Trophoblast cell (in vitro differentiated cells and primary cell): ENCODE data around the gene LAG3.

ENCODE experiments used
- DNase-seq, 2 donors: peaks; one replicate each; pipeline ENCODE4 v3.0.0-alpha.2; 2016
- H2AFZ ChIP-seq: 2 replicates; pipeline ENCODE4 v1.6.1; 2013; ENCODE audit warnings: low read length, moderate library complexity, mild to moderate bottlenecking; ENCODE audit not compliant: insufficient read depth, poor library complexity
- H2AK5ac ChIP-seq: 2 replicates; pipeline ENCODE4 v1.6.1; 2013; ENCODE audit warnings: mild to moderate bottlenecking, low read length
- H2BK120ac ChIP-seq: 2 replicates; pipeline ENCODE4 v1.6.1; 2013; ENCODE audit warnings: low read length, mild to moderate bottlenecking, moderate library complexity; ENCODE audit not compliant: insufficient read depth, poor library complexity
- H2BK12ac ChIP-seq: 2 replicates; pipeline ENCODE4 v1.6.1; 2013; ENCODE audit warnings: mild to moderate bottlenecking, low read length, moderate library complexity
- H2BK5ac ChIP-seq: 2 replicates; pipeline ENCODE4 v1.6.1; 2013; ENCODE audit warnings: low read length, low read depth, moderate library complexity, mild to moderate bottlenecking; ENCODE audit not compliant: poor library complexity
- H3K14ac ChIP-seq: 2 replicates; pipeline ENCODE4 v1.6.1; 2013; ENCODE audit warnings: mild to moderate bottlenecking, low read length
- H3K18ac ChIP-seq: 2 replicates; pipeline ENCODE4 v1.6.1; 2013; ENCODE audit warnings: mild to moderate bottlenecking, low read length
- H3K23ac ChIP-seq: 2 replicates; pipeline ENCODE4 v1.6.1; 2013; ENCODE audit warnings: low read length
- H3K27ac ChIP-seq: 2 replicates; pipeline ENCODE4 v1.5.1; 2013; ENCODE audit warnings: low read depth, mild to moderate bottlenecking, inconsistent platforms, low read length, moderate library complexity
- H3K27me3 ChIP-seq: 2 replicates; pipeline ENCODE4 v1.6.1; 2013; ENCODE audit warnings: inconsistent platforms, mild to moderate bottlenecking, low read length, moderate library complexity; ENCODE audit not compliant: insufficient read depth
- H3K36me3 ChIP-seq, 2 experiments: 1 replicate in 1 of 2; 2 replicates in 1 of 2; pipeline ENCODE4 v1.6.1; 2013; ENCODE audit warnings: low read length in 2 of 2, mild to moderate bottlenecking in 2 of 2, moderate library complexity in 1 of 2; ENCODE audit not compliant: insufficient read depth in 2 of 2, control insufficient read depth in 1 of 2
- H3K4ac ChIP-seq: 2 replicates; pipeline ENCODE4 v1.6.1; 2013; ENCODE audit warnings: low read depth, mild to moderate bottlenecking, low read length, moderate library complexity
- H3K4me1 ChIP-seq, 2 experiments: 1 replicate in 1 of 2; 2 replicates in 1 of 2; pipeline ENCODE4 v1.6.1; 2013; ENCODE audit warnings: low read length in 2 of 2, mild to moderate bottlenecking in 2 of 2, moderate library complexity in 1 of 2; ENCODE audit not compliant: insufficient read depth in 2 of 2, control insufficient read depth in 1 of 2
- H3K4me2 ChIP-seq: 2 replicates; pipeline ENCODE4 v1.6.1; 2013; ENCODE audit warnings: inconsistent platforms, mild to moderate bottlenecking, low read length, moderate library complexity
- H3K4me3 ChIP-seq: 2 replicates; pipeline ENCODE4 v1.5.1; 2013; ENCODE audit warnings: mild to moderate bottlenecking, low read depth, low read length, inconsistent platforms
- H3K79me1 ChIP-seq: one replicate; pipeline ENCODE4 v1.6.1; 2013; ENCODE audit warnings: low read length
- H3K79me2 ChIP-seq: 2 replicates; pipeline ENCODE4 v1.6.1; 2013; ENCODE audit warnings: low read length, mild to moderate bottlenecking; ENCODE audit not compliant: control insufficient read depth, insufficient read depth, poor library complexity
- H3K9ac ChIP-seq: 2 replicates; pipeline ENCODE4 v1.6.1; 2013; ENCODE audit warnings: mild to moderate bottlenecking, low read length
- H3K9me3 ChIP-seq: 2 replicates; pipeline ENCODE4 v1.6.1; 2013; ENCODE audit warnings: low read depth, mild to moderate bottlenecking, control low read depth, inconsistent platforms, low read length; ENCODE audit not compliant: insufficient read depth
- H4K12ac ChIP-seq: 2 replicates; pipeline ENCODE4 v1.6.1; 2013; ENCODE audit warnings: low read depth, mild to moderate bottlenecking, low read length, moderate library complexity
- H4K8ac ChIP-seq: 2 replicates; pipeline ENCODE4 v1.6.1; 2013; ENCODE audit warnings: low read depth, mild to moderate bottlenecking, low read length, moderate library complexity
- H4K91ac ChIP-seq: one replicate; pipeline ENCODE4 v1.6.1; 2013; ENCODE audit warnings: low read depth, mild to moderate bottlenecking, low read length, moderate library complexity
- WGBS: extraction: QIAGEN DNeasy Blood & Tissue Kit; methylation state at CpG from one replicate; pipeline ENCODE4 v1.1.7; 2013; ENCODE audit warnings: missing lambda C conversion rate; ENCODE audit not compliant: insufficient read length, insufficient coverage; ENCODE audit errors: extremely low coverage; 5-methylcytosine and 5-hydroxymethylcytosine counted together

Gene LAG3

DNA sequence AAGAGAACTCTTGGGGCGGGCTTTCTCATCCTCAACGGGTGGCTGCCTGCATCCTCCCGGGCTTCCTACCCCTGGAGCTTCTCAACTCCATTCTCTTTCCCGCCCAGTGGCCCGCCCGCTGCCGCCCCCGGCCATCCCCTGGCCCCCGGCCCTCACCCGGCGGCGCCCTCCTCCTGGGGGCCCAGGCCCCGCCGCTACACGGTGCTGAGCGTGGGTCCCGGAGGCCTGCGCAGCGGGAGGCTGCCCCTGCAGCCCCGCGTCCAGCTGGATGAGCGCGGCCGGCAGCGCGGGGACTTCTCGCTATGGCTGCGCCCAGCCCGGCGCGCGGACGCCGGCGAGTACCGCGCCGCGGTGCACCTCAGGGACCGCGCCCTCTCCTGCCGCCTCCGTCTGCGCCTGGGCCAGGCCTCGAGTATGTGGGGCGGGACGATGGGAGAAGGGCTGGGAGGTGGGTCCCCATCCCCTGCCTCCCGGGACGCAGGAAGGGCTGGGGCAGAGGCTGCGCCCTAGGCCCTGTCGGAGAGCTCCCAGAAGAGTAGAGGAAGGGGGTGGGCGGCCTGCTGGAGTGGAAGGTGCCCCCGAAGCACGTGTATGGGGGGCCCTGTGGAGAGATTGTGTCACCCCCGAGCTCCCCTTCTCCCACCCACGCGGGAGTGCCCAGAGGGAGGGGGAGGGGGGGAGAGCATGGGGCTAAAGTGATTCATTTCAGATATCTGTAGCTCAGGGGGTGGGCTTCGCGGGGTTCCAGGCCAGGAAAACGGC is 1.5 kb downstream of the LAG3 start:
- Histone ChIP-seq H4K8ac (no peak overlapping the region), H2BK120ac (no peak overlapping the region), H3K79me2 (no peaks in the 10 kb centered on the region), H3K14ac (no peak overlapping the region), H2BK12ac (no peak overlapping the region), H3K23ac (no peak overlapping the region), H2AK5ac (no peak overlapping the region), H3K36me3 (peaks cover 27 to 28% of the 10 kb centered on the region in 2 experiments), H4K12ac (no peak overlapping the region), H3K27me3 (peaks cover 19% of the 10 kb centered on the region), H2BK5ac (no peak overlapping the region), H3K4me3 (no peak overlapping the region), H4K91ac (no peak overlapping the region), H3K4me2 (peak overlapping the region; percentile 34), H3K4me1 (peaks cover 5 to 8% of the 10 kb centered on the region in 2 experiments), H3K27ac (no peak overlapping the region), H3K79me1 (no peaks in the 10 kb centered on the region), H3K4ac (no peak overlapping the region), H3K18ac (no peak overlapping the region), H3K9ac (no peak overlapping the region), H3K9me3 (peaks cover 2% of the 10 kb centered on the region), H2AFZ (no peak overlapping the region)
- DNase-seq = no peak
- WGBS = no CpG with 5 or more reads among the region's 60 CpGs

DNA sequence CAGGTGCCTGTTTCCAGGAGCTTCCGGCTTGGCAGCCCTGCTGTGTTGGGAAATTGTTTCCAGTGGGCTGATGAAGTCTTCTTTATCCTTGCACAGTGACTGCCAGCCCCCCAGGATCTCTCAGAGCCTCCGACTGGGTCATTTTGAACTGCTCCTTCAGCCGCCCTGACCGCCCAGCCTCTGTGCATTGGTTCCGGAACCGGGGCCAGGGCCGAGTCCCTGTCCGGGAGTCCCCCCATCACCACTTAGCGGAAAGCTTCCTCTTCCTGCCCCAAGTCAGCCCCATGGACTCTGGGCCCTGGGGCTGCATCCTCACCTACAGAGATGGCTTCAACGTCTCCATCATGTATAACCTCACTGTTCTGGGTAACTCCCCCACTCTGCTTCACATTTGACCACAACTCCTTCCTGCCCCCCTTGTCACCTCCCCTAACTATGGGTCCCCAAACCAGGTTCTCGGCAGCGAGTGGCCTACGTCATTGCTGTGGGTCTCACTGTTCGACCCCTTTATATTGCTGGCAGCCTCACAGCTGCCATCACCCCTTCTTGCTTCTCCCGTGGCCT is 2.3 kb downstream of the LAG3 start:
- no peak overlapping the region for H3K18ac ChIP-seq
- H4K8ac ChIP-seq = no peak overlapping the region
- no peak overlapping the region for H2AK5ac ChIP-seq
- H4K12ac ChIP-seq = no peak overlapping the region
- H2AFZ ChIP-seq = no peak overlapping the region
- H3K9me3 ChIP-seq = peaks cover 2% of the 10 kb centered on the region
- H3K4ac ChIP-seq = no peak overlapping the region
- WGBS = no CpG with 5 or more reads among the region's 15 CpGs
- no peak overlapping the region for H3K27ac ChIP-seq
- no peak for DNase-seq
- peaks cover 19% of the 10 kb centered on the region for H3K27me3 ChIP-seq
- no peaks in the 10 kb centered on the region for H3K79me1 ChIP-seq
- H3K36me3 ChIP-seq = peaks cover 22 to 23% of the 10 kb centered on the region in 2 experiments
- no peak overlapping the region for H3K9ac ChIP-seq
- no peak overlapping the region for H4K91ac ChIP-seq
- H3K4me2 ChIP-seq = no peak overlapping the region
- H3K79me2 ChIP-seq = no peaks in the 10 kb centered on the region
- H2BK120ac ChIP-seq = no peak overlapping the region
- no peak overlapping the region for H3K14ac ChIP-seq
- H3K4me3 ChIP-seq = no peak overlapping the region
- no peak overlapping the region for H2BK5ac ChIP-seq
- no peak overlapping the region for H2BK12ac ChIP-seq
- H3K4me1 ChIP-seq = peaks cover 5 to 7% of the 10 kb centered on the region in 2 experiments
- H3K23ac ChIP-seq = no peak overlapping the region

DNA sequence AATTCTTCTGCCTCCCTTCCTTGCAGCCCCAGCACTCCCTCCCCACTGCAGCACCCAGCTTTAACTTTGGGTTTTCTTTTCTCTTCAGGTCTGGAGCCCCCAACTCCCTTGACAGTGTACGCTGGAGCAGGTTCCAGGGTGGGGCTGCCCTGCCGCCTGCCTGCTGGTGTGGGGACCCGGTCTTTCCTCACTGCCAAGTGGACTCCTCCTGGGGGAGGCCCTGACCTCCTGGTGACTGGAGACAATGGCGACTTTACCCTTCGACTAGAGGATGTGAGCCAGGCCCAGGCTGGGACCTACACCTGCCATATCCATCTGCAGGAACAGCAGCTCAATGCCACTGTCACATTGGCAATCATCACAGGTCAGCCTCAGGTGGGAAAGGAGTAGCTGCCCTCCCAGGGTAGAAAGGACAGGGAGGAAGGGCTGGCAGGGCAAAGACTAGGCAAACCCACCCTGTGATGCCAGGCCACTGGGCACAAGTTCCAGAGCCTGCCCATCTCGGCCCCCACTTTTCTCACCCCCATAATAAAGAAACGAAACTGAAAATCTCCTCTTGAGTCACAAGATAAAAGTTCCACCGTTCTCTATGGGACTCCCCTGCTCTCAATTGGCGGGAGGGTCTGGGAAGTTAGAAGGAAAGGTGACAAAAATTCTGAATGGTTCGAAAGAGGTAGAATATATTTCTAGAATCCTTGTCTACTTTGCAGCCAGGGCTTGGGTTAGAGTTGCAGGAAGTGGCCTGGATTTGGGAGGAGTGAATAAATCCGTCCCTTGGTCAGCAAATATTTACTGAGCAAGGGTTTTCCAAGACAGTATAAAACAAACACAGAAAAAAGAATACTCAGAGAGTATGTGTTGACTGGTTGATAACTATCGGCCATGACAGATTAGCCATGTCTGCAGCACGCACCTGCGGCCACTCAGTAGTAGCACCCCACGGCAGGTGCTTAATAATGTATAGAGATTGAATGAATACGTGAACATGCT is 3.2 kb downstream of the LAG3 start:
- H4K12ac ChIP-seq = no peak overlapping the region
- H3K79me1 ChIP-seq = no peaks in the 10 kb centered on the region
- peaks cover 5 to 7% of the 10 kb centered on the region in 2 experiments for H3K4me1 ChIP-seq
- H4K8ac ChIP-seq = no peak overlapping the region
- H3K9ac ChIP-seq = no peak overlapping the region
- H3K9me3 ChIP-seq = peaks cover 2% of the 10 kb centered on the region
- no peak overlapping the region for H3K4me2 ChIP-seq
- no peak overlapping the region for H2AK5ac ChIP-seq
- H2AFZ ChIP-seq = no peak overlapping the region
- no peak overlapping the region for H3K14ac ChIP-seq
- H3K23ac ChIP-seq = no peak overlapping the region
- DNase-seq = no peak
- H4K91ac ChIP-seq = no peak overlapping the region
- no peak overlapping the region for H3K4me3 ChIP-seq
- no peak overlapping the region for H3K18ac ChIP-seq
- no peak overlapping the region for H2BK12ac ChIP-seq
- H3K27ac ChIP-seq = no peak overlapping the region
- no CpG with 5 or more reads among the region's 16 CpGs for WGBS
- H2BK120ac ChIP-seq = no peak overlapping the region
- H3K79me2 ChIP-seq = no peaks in the 10 kb centered on the region
- no peak overlapping the region for H3K4ac ChIP-seq
- H2BK5ac ChIP-seq = no peak overlapping the region
- H3K36me3 ChIP-seq = peaks cover 13 to 14% of the 10 kb centered on the region in 2 experiments
- peaks cover 19% of the 10 kb centered on the region for H3K27me3 ChIP-seq

DNA sequence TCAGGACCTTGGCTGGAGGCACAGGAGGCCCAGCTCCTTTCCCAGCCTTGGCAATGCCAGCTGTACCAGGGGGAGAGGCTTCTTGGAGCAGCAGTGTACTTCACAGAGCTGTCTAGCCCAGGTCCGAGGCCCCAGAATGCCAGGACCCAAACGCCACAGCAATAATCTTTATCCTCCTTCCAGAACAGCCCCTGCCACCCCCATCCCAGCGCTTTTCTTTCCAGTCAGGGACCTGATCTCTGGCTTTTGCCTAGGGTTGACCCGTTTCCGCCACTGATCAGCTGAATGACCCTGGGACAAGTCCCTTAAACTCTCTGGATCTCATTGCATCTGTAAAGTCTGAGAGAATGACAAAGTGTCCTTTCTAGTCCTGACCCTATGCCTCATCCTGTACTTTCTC is 5.1 kb downstream of the LAG3 start:
- Histone ChIP-seq H3K4ac (no peak overlapping the region), H2BK12ac (no peak overlapping the region), H4K12ac (no peak overlapping the region), H3K4me1 (peaks cover 5 to 7% of the 10 kb centered on the region in 2 experiments), H3K14ac (no peak overlapping the region), H3K9ac (no peak overlapping the region), H2AFZ (no peak overlapping the region), H3K4me2 (no peak overlapping the region), H3K27me3 (peaks cover 19% of the 10 kb centered on the region), H2AK5ac (no peak overlapping the region), H3K79me1 (no peaks in the 10 kb centered on the region), H4K91ac (no peak overlapping the region), H4K8ac (no peak overlapping the region), H3K79me2 (no peaks in the 10 kb centered on the region), H3K36me3 (peaks cover 4 to 6% of the 10 kb centered on the region in 2 experiments), H2BK120ac (no peak overlapping the region), H3K18ac (no peak overlapping the region), H3K23ac (no peak overlapping the region), H2BK5ac (no peak overlapping the region), H3K9me3 (no peaks in the 10 kb centered on the region), H3K4me3 (no peak overlapping the region), H3K27ac (no peak overlapping the region)
- DNase-seq = no peak
- no CpG with 5 or more reads among the region's 5 CpGs for WGBS
